HepG2 (cell line): ENCODE measurements around the gene ACOXL. TPM values are rescaled to one million over a fixed set of nuclear protein-coding genes. Genes with fewer than 3 reads are reported as not detected.

Source experiments
- CBX2 ChIP-seq, 2 experiments: fragments of 200-600 bp in 1 of 2; sonication (generic); formaldehyde crosslinking in 1 of 2; IDR thresholded peaks; 2 replicates each; pipeline versions ENCODE4 v1.7.0 to v1.8.1; 2018 to 2022; ENCODE audit warnings: low read depth in 2 of 2, low read length in 1 of 2, mild to moderate bottlenecking in 1 of 2, missing genetic modification reagents in 1 of 2
- DNMT3B ChIP-seq: conservative IDR thresholded peaks from 2 replicates; pipeline ENCODE4 v1.6.1; 2016; ENCODE audit warnings: missing biosample characterization, control low read depth
- HINFP ChIP-seq: sonication (generic); formaldehyde crosslinking; IDR thresholded peaks from 2 replicates; pipeline ENCODE4 v1.4.0; 2020; ENCODE audit warnings: low read depth, mild to moderate bottlenecking, missing genetic modification reagents
- LCORL ChIP-seq, 2 experiments: fragments of 450-650 bp in 1 of 2; sonication (generic) in 1 of 2; formaldehyde crosslinking in 1 of 2; IDR thresholded peaks; 2 replicates each; pipeline versions ENCODE4 v1.5.0 to v1.6.1; 2017 to 2020; ENCODE audit warnings: antibody characterized with exemption in 1 of 2, missing genetic modification reagents in 1 of 2
- RFX1 ChIP-seq: fragments of 450-650 bp; IDR thresholded peaks from 2 replicates; pipeline ENCODE4 v1.6.1; 2017
- RFXAP ChIP-seq: sonication (generic); formaldehyde crosslinking; IDR thresholded peaks from 2 replicates; pipeline ENCODE4 v1.4.0; 2020; ENCODE audit warnings: missing genetic modification reagents, borderline replicate concordance
- SNAPC2 ChIP-seq: sonication (generic); formaldehyde crosslinking; IDR thresholded peaks from 2 replicates; pipeline ENCODE4 v1.8.1; 2022; ENCODE audit warnings: mild to moderate bottlenecking, missing genetic modification reagents
- TOPORS ChIP-seq: sonication (generic); formaldehyde crosslinking; IDR thresholded peaks from 2 replicates; pipeline ENCODE4 v1.8.0; 2023; ENCODE audit warnings: mild to moderate bottlenecking, missing genetic modification reagents
- ZBTB37 ChIP-seq: sonication (generic); formaldehyde crosslinking; IDR thresholded peaks from 2 replicates; pipeline ENCODE4 v1.4.0; 2020; ENCODE audit warnings: mild to moderate bottlenecking, missing genetic modification reagents
- ZHX2 ChIP-seq, 2 experiments: sonication (generic) in 1 of 2; formaldehyde crosslinking in 1 of 2; IDR thresholded peaks; 2 replicates each; pipeline versions ENCODE4 v1.6.1 to v1.9.0; 2014 to 2022; ENCODE audit warnings: antibody characterized with exemption in 1 of 2, borderline replicate concordance in 1 of 2, inconsistent platforms in 1 of 2, low read depth in 1 of 2, missing genetic modification reagents in 1 of 2
- ZMYM2 ChIP-seq: sonication (generic); formaldehyde crosslinking; IDR thresholded peaks from 2 replicates; pipeline ENCODE4 v1.8.0; 2022; ENCODE audit warnings: mild to moderate bottlenecking, missing genetic modification reagents
- ZNF20 ChIP-seq: sonication (generic); formaldehyde crosslinking; IDR thresholded peaks from 2 replicates; pipeline ENCODE4 v1.4.0; 2020; ENCODE audit warnings: mild to moderate bottlenecking, moderate library complexity, missing genetic modification reagents
- ZNF232 ChIP-seq: sonication (generic); formaldehyde crosslinking; IDR thresholded peaks from 2 replicates; pipeline ENCODE4 v1.4.0; 2020; ENCODE audit warnings: missing genetic modification reagents, borderline replicate concordance
- ZNF383 ChIP-seq: sonication (generic); formaldehyde crosslinking; IDR thresholded peaks from 2 replicates; pipeline ENCODE4 v1.4.0; 2020; ENCODE audit warnings: missing genetic modification reagents, mild to moderate bottlenecking, borderline replicate concordance
- ZNF512B ChIP-seq: sonication (generic); formaldehyde crosslinking; IDR thresholded peaks from 2 replicates; pipeline ENCODE4 v1.5.1; 2020; ENCODE audit warnings: missing genetic modification reagents, mild to moderate bottlenecking, borderline replicate concordance
- ZNF556 ChIP-seq: sonication (generic); formaldehyde crosslinking; IDR thresholded peaks from 2 replicates; pipeline ENCODE4 v1.4.0; 2020; ENCODE audit warnings: mild to moderate bottlenecking, missing genetic modification reagents, borderline replicate concordance
- ZNF605 ChIP-seq: sonication (generic); formaldehyde crosslinking; IDR thresholded peaks from 2 replicates; pipeline ENCODE4 v1.8.0; 2022; ENCODE audit warnings: mild to moderate bottlenecking, missing genetic modification reagents
- polyA plus RNA-seq, 8 experiments: library from polyadenylated mRNA; depleted of rRNA in 3 of 8; stranded (reverse) in 7 of 8; unstranded in 1 of 8; fragments of >200 nt; fragmentation: Illumina TruSeq in 4 of 8; extraction: Trizol in 4 of 8; gene quantifications; 2 replicates each; pipeline versions ENCODE4 v1.2.1 to v1.2.3, GENCODE V29; 2011 to 2016; ENCODE audit warnings: low read depth in 4 of 8, missing spikeins in 1 of 8, mixed read lengths in 1 of 8; ENCODE audit not compliant: insufficient read depth in 1 of 8
- total RNA-seq, 5 experiments: library from RNA; depleted of rRNA; stranded (reverse); fragments of >200 nt; fragmentation: Illumina TruSeq; extraction: Trizol; gene quantifications; 2 replicates each; pipeline ENCODE4 v1.2.3, GENCODE V29; 2016; ENCODE audit warnings: low read depth in 1 of 5

ACOXL gene
- total and polyA plus RNA-seq, 2 of the 13 experiments (the other 11 are each of a cell fraction or from before 2014, with no cell fraction given) = not detected

GRCh38 chr2:110768591-110768990 is 36.2 kb downstream of the ACOXL start (continued):
- TF ChIP-seq ZHX2 (IDR thresholded peaks at IDR 0.05; ENCODE audit: low read depth) (no peak), ZHX2 (CRISPR knock-in tag; IDR thresholded peaks at IDR 0.05; ENCODE audit: borderline replicate concordance) (0 out of 2 replicates have a peak, but pooled peaks have one; percentile 14), ZNF512B (CRISPR knock-in tag) (no peak), ZNF605 (CRISPR knock-in tag) (no peak), ZNF383 (no peak), ZBTB37 (CRISPR knock-in tag) (no peak), CBX2 (IDR thresholded peaks at IDR 0.05; ENCODE audit: low read depth, low read length) (no peak), CBX2 (CRISPR knock-in tag; IDR thresholded peaks at IDR 0.05; ENCODE audit: low read depth) (no peak), LCORL (IDR thresholded peaks at IDR 0.05) (no peak), LCORL (CRISPR knock-in tag; IDR thresholded peaks at IDR 0.05) (peak; percentile 44; the same call in 1 of the 2 replicates), RFXAP (CRISPR knock-in tag) (no peak), DNMT3B (CRISPR knock-in tag) (no peak), ZMYM2 (no peak), ZNF232 (CRISPR knock-in tag) (no peak), TOPORS (no peak), HINFP (CRISPR knock-in tag) (no peak), ZNF556 (no peak), RFX1 (no peak), ZNF20 (no peak), SNAPC2 (no peak)
